Spleen (tissue), 7 donors: ENCODE results near the gene TMEM175.
"Not testable (repeated sequence)": the region's sequence is repeated elsewhere in the genome, so short reads cannot be mapped to it uniquely, and the experiment has no call there.

Experiments
- CTCF ChIP-seq, 11 experiments: fragments of 200-600 bp in 7 of 11; fragments of 450-650 bp in 4 of 11; sonication (generic) in 4 of 11; IDR thresholded peaks in 8 of 11; conservative IDR thresholded peaks in 3 of 11; 1 replicate in 7 of 11; 2 replicates in 4 of 11; pipeline versions ENCODE4 v1.4.0 to v1.8.0; 2016 to 2021; ENCODE audit warnings: antibody characterized with exemption in 11 of 11, inconsistent platforms in 4 of 11, mild to moderate bottlenecking in 1 of 11
- POLR2A ChIP-seq, 3 donors: fragments of 450-650 bp; IDR thresholded peaks; one replicate each; pipeline ENCODE4 v1.5.1; 2017; ENCODE audit warnings: antibody characterized with exemption in 3 of 3, mild to moderate bottlenecking in 1 of 3
- donor health status: DM: no; HTN: no; CAD: no; lungs with moderate emphysema.
- donor health status: DM: no; HTN: no; CAD: no.
- donor health status: DM: no; HTN: no; CAD: no.

DNA sequence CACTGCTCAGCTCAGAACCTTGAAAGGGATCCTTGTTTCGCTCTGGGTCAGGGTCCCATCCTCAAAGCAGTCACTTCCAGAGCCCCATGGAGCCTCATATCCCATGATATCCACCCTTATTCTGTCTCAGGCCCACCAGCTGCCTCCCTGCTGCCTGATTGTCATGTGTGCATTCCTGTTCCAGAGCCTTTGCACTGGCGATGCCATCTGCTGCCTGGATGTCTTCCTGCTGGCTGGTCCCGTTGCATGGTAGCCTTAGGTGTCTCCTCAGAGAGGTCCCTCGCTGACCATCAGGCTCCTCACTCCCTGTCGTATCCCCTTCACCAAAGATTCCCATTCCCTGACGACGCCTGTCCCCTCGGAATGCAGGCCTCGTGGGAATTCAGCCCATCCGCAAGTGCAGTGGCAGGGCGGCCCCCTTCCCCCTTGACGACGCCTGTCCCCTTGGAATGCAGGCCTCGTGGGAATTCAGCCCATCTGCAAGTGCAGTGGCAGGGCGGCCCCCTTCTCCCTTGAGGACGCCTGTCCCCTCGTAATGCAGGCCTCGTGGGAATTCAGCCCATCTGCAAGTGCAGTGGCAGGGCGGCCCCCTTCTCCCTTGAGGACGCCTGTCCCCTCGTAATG lies 67.1 kb downstream of the TMEM175 start:
- TF ChIP-seq CTCF (IDR thresholded peaks at IDR 0.05 in 8 of 11, conservative IDR thresholded peaks at IDR 0.05 in 3 of 11); POLR2A (IDR thresholded peaks at IDR 0.05): not testable (repeated sequence)
